ENCODE data around the gene ONECUT3. TPM values are rescaled to one million over a fixed set of nuclear protein-coding genes. Genes with fewer than 3 reads are reported as not detected.

ONECUT3 gene
- total and polyA plus RNA-seq, 8 donors = 0.13 TPM; not detected in 7

DNA sequence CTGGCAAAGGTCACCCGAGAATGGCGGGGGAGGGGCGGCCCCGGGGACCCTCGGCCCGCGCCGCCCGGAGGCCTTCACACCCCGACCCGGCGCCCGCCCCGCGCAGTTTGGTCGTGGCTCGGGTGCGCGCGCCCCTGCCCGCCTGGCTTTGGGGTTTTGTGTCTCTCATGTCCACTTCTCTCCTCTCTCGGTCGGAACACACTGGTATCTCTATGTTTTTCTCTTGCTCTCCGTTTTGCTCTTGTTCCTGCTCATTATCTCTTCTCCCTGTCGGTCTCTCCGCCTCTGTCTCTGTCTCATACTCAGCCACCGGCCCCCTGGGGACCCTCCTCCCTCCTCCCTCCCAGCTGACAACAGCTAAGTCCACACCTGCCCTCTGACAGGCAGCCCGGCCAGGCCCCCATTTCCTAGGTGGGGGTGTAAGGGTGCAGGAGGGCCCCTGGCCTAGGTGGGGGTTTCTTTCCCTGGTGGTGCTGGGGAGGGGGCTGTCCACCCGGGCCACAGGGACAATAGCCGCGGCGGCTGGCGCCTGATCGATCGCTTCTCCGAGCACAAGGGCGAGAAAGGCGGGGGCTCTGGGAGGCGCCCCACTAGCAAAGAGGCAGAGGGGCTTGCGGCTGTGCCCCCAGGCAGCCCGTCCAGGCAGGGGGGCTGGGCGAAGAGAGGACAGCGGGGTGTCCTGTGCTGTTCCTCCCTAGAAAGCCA is 2.3 kb downstream of the ONECUT3 start:
- FAIRE-seq = no peak
- Histone ChIP-seq H3K27ac (no peak overlapping the region), H3K4me3 (no peak overlapping the region), H3K9me3 (no peaks in the 10 kb centered on the region), H3K27me3 (peaks cover 0 to 56% (median 15%) of the 10 kb centered on the region in 4 donors), H3K36me3 (no peaks in the 10 kb centered on the region), H3K4me1 (no peaks in the 10 kb centered on the region)
- intact Hi-C loops (cut with DNase I) = no loop called here
- peak in 1 of 6 donors; percentile 66 for DNase-seq
- TF ChIP-seq, protein P1, sequence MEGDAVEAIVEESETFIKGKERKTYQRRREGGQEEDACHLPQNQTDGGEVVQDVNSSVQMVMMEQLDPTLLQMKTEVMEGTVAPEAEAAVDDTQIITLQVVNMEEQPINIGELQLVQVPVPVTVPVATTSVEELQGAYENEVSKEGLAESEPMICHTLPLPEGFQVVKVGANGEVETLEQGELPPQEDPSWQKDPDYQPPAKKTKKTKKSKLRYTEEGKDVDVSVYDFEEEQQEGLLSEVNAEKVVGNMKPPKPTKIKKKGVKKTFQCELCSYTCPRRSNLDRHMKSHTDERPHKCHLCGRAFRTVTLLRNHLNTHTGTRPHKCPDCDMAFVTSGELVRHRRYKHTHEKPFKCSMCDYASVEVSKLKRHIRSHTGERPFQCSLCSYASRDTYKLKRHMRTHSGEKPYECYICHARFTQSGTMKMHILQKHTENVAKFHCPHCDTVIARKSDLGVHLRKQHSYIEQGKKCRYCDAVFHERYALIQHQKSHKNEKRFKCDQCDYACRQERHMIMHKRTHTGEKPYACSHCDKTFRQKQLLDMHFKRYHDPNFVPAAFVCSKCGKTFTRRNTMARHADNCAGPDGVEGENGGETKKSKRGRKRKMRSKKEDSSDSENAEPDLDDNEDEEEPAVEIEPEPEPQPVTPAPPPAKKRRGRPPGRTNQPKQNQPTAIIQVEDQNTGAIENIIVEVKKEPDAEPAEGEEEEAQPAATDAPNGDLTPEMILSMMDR (IDR thresholded peaks at IDR 0.05) = no peak
- 2 to 4% methylated on average over 22 to 43 of the region's 43 CpGs for WGBS, 2 donors
- ATAC-seq = no peak

DNA sequence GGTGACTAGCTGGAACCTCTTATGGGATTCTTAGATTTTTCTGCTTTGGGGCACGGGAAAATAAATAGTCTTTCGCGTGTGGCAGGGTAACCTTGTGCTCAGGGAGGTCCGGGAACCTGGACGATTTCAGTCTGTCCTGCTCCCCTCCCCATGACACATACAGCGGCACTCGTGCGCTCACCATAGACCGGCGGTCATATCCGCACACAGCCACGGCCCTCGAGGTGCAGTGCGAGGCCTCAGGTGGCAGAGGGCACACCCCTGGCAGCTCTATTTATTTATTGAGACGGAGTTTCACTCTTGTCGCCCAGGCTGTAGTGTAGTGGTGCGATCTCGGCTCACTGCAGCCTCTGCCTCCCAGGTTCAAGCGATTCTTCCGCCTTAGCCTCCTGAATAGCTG is 3.0 kb downstream of the ONECUT3 start:
- Histone ChIP-seq H3K27me3 (peaks cover 0 to 50% (median 15%) of the 10 kb centered on the region in 4 donors), H3K4me1 (no peaks in the 10 kb centered on the region), H3K9me3 (no peaks in the 10 kb centered on the region), H3K36me3 (no peaks in the 10 kb centered on the region), H3K4me3 (no peak overlapping the region), H3K27ac (no peak overlapping the region)
- ATAC-seq = no peak
- WGBS, 2 donors = 4 to 5% methylated on average over 20 of the region's 20 CpGs
- no peak for FAIRE-seq
- intact Hi-C loops (cut with DNase I) = no loop called here
- DNase-seq = peak in 1 of 6 donors; percentile 30
- TF ChIP-seq, protein P1 (IDR thresholded peaks at IDR 0.05) = no peak

DNA sequence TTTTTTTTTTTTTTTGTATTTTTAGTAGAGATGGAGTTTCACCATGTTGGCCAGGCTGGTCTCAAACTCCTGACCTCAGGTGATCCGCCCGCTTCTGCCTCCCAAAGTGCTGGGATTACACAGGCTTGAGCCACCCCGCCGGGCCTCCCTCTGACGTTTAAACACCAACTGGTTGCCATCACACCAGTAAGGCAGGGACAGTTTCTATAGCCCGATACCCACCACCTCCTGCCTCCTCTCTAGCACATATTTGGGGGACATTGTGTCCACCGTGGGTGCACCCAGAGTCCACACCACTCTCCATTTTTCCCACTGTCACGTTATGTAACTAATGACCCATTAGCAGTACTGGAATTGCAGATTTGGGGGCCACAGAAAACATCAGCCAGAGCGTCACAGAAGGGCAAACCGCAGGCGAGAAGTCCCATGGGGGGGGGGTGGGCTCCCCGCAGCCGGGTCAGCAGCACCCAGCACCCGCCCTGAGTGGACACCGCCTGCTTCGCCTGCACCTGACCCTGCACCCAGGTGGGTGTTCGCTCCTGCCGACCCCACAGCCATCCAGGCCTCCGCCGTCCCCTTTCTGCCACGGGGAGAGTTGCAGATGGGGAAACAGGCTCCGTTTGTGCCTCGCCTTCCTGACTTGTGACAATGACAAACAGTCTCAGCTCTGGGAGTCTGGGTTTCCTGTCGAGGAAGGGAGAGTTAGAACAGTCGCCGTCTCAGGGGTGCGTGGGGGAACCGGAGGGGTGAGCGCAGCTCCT is 3.6 kb downstream of the ONECUT3 start:
- Histone ChIP-seq H3K27ac (no peak overlapping the region), H3K9me3 (no peaks in the 10 kb centered on the region), H3K4me1 (no peaks in the 10 kb centered on the region), H3K36me3 (no peaks in the 10 kb centered on the region), H3K4me3 (no peak overlapping the region), H3K27me3 (peaks cover 0 to 49% (median 17%) of the 10 kb centered on the region in 4 donors)
- ATAC-seq = no peak
- no peak for FAIRE-seq
- intact Hi-C loops (cut with DNase I) = no loop called here
- 6 to 9% methylated on average over 29 of the region's 29 CpGs for WGBS, 2 donors
- TF ChIP-seq, protein P1 (IDR thresholded peaks at IDR 0.05) = no peak
- peak in 1 of 6 donors; percentile 64 for DNase-seq

DNA sequence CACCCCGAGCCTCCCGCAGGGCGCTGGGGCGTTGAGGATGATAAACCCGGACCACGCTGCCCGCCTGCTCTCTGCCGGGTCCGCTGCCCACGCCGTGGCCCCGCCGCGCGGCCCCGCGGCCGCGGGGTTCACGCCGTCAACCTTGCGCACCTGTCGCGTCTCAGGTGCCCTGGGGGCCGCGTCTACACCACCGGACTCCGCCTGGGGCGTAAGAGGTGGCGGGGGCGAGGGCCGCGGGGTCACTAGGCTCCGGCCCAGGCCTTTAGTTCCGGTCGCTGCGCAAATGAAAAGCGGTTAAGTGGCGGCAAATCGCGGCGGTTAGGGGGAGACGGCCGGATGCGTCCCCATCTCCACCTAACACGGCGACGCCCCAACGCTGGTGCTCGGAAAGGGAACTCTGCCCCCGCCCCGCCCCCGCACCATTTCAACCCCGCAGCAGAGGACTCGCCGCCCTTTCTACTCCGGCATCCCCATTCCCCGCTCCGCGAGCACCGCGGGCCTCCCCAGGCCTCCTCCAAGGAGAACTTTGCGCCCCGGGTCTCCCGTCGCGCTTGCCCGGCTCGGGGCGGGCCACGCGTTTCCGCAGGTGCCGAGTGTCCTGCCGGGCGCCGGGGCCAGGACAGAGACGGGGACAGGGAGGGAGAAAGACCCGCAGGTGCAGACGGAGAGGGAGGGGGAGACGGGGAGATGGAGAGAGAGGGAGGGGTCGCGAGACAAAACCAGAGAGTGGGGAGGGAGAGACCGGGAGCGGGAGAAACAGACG is 4.3 kb downstream of the ONECUT3 start:
- Histone ChIP-seq H3K4me3 (no peak overlapping the region), H3K4me1 (no peaks in the 10 kb centered on the region), H3K9me3 (no peaks in the 10 kb centered on the region), H3K27me3 (peaks cover 0 to 47% (median 19%) of the 10 kb centered on the region in 4 donors), H3K36me3 (no peaks in the 10 kb centered on the region), H3K27ac (no peak overlapping the region)
- DNase-seq = peak in 1 of 6 donors; percentile 49
- intact Hi-C loops (cut with DNase I) = no loop called here
- FAIRE-seq = no peak
- WGBS, 2 donors = 1 to 2% methylated on average over 83 to 86 of the region's 86 CpGs
- no peak for ATAC-seq
- TF ChIP-seq, protein P1 (IDR thresholded peaks at IDR 0.05) = no peak

All from pancreas (tissue), 10 donors.